ENCODE results near the gene TOMM7.
A peak's percentile ranks its signal among the peaks of the same experiment; 100 is the strongest.
"Not testable (repeated sequence)": the region's sequence is repeated elsewhere in the genome, so short reads cannot be mapped to it uniquely, and the experiment has no call there.

Gene TOMM7

GRCh38 chr7:22860337-22860736 is 37.7 kb upstream of the TOMM7 start:
- Mint-ChIP-seq H3K36me3 (ENCODE audit: insufficient read depth) (peaks cover 9% of the 10 kb centered on the region), H3K4me1 (peaks cover 6% of the 10 kb centered on the region), H3K27me3 (no peaks in the 10 kb centered on the region), H3K27ac (ENCODE audit: low read depth) (no peak overlapping the region), H3K4me3 (no peak overlapping the region), H3K9me3 (no peaks in the 10 kb centered on the region)
- ATAC-seq (replicated peaks; ENCODE audit: extremely low read depth, poor library complexity, severe bottlenecking) (no peak), DNase-seq (ENCODE audit: low spot score in 2 of 2) (no peak)

- H3K27ac Mint-ChIP-seq (ENCODE audit: low read depth): no peak overlapping the region
- no peak overlapping the region for H3K4me3 Mint-ChIP-seq
- H3K9me3 Mint-ChIP-seq: no peaks in the 10 kb centered on the region
- H3K4me1 Mint-ChIP-seq: peaks cover 10% of the 10 kb centered on the region
- ATAC-seq (replicated peaks; ENCODE audit: extremely low read depth, poor library complexity, severe bottlenecking) (no peak), DNase-seq (ENCODE audit: low spot score in 2 of 2) (no peak)
- H3K36me3 Mint-ChIP-seq (ENCODE audit: insufficient read depth): peaks cover 10% of the 10 kb centered on the region
- no peaks in the 10 kb centered on the region for H3K27me3 Mint-ChIP-seq
These were observed 37.1 kb upstream of the TOMM7 start for GRCh38 chr7:22859641-22860290.

- ATAC-seq (replicated peaks; ENCODE audit: extremely low read depth, poor library complexity, severe bottlenecking): no peak
- peaks cover 15% of the 10 kb centered on the region for H3K36me3 Mint-ChIP-seq (ENCODE audit: insufficient read depth)
- H3K4me1 Mint-ChIP-seq: peaks cover 14% of the 10 kb centered on the region
- no peaks in the 10 kb centered on the region for H3K27me3 Mint-ChIP-seq
- DNase-seq (ENCODE audit: low spot score in 2 of 2): no peak
- H3K9me3 Mint-ChIP-seq: no peaks in the 10 kb centered on the region
- no peak overlapping the region for H3K4me3 Mint-ChIP-seq
- no peak overlapping the region for H3K27ac Mint-ChIP-seq (ENCODE audit: low read depth)
These were observed 36.3 kb upstream of the TOMM7 start for GRCh38 chr7:22858640-22859561.

GRCh38 chr7:22858274-22858639 is 35.6 kb upstream of the TOMM7 start:
- Mint-ChIP-seq H3K27ac (ENCODE audit: low read depth) (no peak overlapping the region), H3K36me3 (ENCODE audit: insufficient read depth) (peaks cover 19% of the 10 kb centered on the region), H3K4me1 (peaks cover 20% of the 10 kb centered on the region), H3K9me3 (no peaks in the 10 kb centered on the region), H3K4me3 (no peak overlapping the region), H3K27me3 (no peaks in the 10 kb centered on the region)
- ATAC-seq (replicated peaks; ENCODE audit: extremely low read depth, poor library complexity, severe bottlenecking) (no peak), DNase-seq (ENCODE audit: low spot score in 2 of 2) (no peak)

- Mint-ChIP-seq H3K36me3 (ENCODE audit: insufficient read depth) (peaks cover 19% of the 10 kb centered on the region), H3K4me1 (peaks cover 21% of the 10 kb centered on the region), H3K4me3 (peak overlapping the region; percentile 66), H3K9me3 (no peaks in the 10 kb centered on the region), H3K27ac (ENCODE audit: low read depth) (no peak overlapping the region), H3K27me3 (no peaks in the 10 kb centered on the region)
- ATAC-seq (replicated peaks; ENCODE audit: extremely low read depth, poor library complexity, severe bottlenecking) (no peak), DNase-seq (ENCODE audit: low spot score in 2 of 2) (no peak)
These were observed 33.8 kb upstream of the TOMM7 start for GRCh38 chr7:22856416-22856815.

- H3K27ac Mint-ChIP-seq (ENCODE audit: low read depth): peak overlapping the region; percentile 88
- H3K4me1 Mint-ChIP-seq: peaks cover 21% of the 10 kb centered on the region
- DNase-seq (ENCODE audit: low spot score in 2 of 2) (no peak), ATAC-seq (replicated peaks; ENCODE audit: extremely low read depth, poor library complexity, severe bottlenecking) (peak; percentile 15)
- H3K9me3 Mint-ChIP-seq: no peaks in the 10 kb centered on the region
- peak overlapping the region; percentile 88 for H3K4me3 Mint-ChIP-seq
- peaks cover 14% of the 10 kb centered on the region for H3K36me3 Mint-ChIP-seq (ENCODE audit: insufficient read depth)
- no peaks in the 10 kb centered on the region for H3K27me3 Mint-ChIP-seq
These were observed 32.4 kb upstream of the TOMM7 start for GRCh38 chr7:22855049-22855392.

- ATAC-seq (replicated peaks; ENCODE audit: extremely low read depth, poor library complexity, severe bottlenecking) (peak; percentile 38), DNase-seq (ENCODE audit: low spot score in 2 of 2) (peak in 1 of 2 donors; percentile 21)
- Mint-ChIP-seq H3K9me3 (no peaks in the 10 kb centered on the region), H3K36me3 (ENCODE audit: insufficient read depth) (peaks cover 14% of the 10 kb centered on the region), H3K4me1 (peaks cover 21% of the 10 kb centered on the region), H3K27me3 (no peaks in the 10 kb centered on the region), H3K4me3 (peak overlapping the region; percentile 88), H3K27ac (ENCODE audit: low read depth) (peak overlapping the region; percentile 88)
These were observed 31.8 kb upstream of the TOMM7 start for GRCh38 chr7:22854158-22855048.

- Mint-ChIP-seq H3K4me3 (peak overlapping the region; percentile 88), H3K27me3 (no peaks in the 10 kb centered on the region), H3K36me3 (ENCODE audit: insufficient read depth) (peaks cover 10% of the 10 kb centered on the region), H3K4me1 (peaks cover 21% of the 10 kb centered on the region), H3K27ac (ENCODE audit: low read depth) (peak overlapping the region; percentile 88), H3K9me3 (no peaks in the 10 kb centered on the region)
- DNase-seq (ENCODE audit: low spot score in 2 of 2): peak; percentile 49 to 69
- peak; percentile 81 for ATAC-seq (replicated peaks; ENCODE audit: extremely low read depth, poor library complexity, severe bottlenecking)
These were observed 31.1 kb upstream of the TOMM7 start for GRCh38 chr7:22853674-22854157.

- peak overlapping the region; percentile 88 for H3K4me3 Mint-ChIP-seq
- DNase-seq (ENCODE audit: low spot score in 2 of 2) (no peak), ATAC-seq (replicated peaks; ENCODE audit: extremely low read depth, poor library complexity, severe bottlenecking) (no peak)
- peak overlapping the region; percentile 88 for H3K27ac Mint-ChIP-seq (ENCODE audit: low read depth)
- peaks cover 21% of the 10 kb centered on the region for H3K4me1 Mint-ChIP-seq
- no peaks in the 10 kb centered on the region for H3K9me3 Mint-ChIP-seq
- peaks cover 10% of the 10 kb centered on the region for H3K36me3 Mint-ChIP-seq (ENCODE audit: insufficient read depth)
- H3K27me3 Mint-ChIP-seq: no peaks in the 10 kb centered on the region
These were observed 30.5 kb upstream of the TOMM7 start for GRCh38 chr7:22853138-22853537.

GRCh38 chr7:22851145-22851544 is 28.5 kb upstream of the TOMM7 start:
- no peak for ATAC-seq (replicated peaks; ENCODE audit: extremely low read depth, poor library complexity, severe bottlenecking)
- H3K4me1 Mint-ChIP-seq: peaks cover 20% of the 10 kb centered on the region
- DNase-seq (ENCODE audit: low spot score in 2 of 2): no peak
- no peak overlapping the region for H3K4me3 Mint-ChIP-seq
- no peaks in the 10 kb centered on the region for H3K9me3 Mint-ChIP-seq
- peaks cover 10% of the 10 kb centered on the region for H3K36me3 Mint-ChIP-seq (ENCODE audit: insufficient read depth)
- no peaks in the 10 kb centered on the region for H3K27me3 Mint-ChIP-seq
- no peak overlapping the region for H3K27ac Mint-ChIP-seq (ENCODE audit: low read depth)

- H3K9me3 Mint-ChIP-seq; H3K27ac Mint-ChIP-seq (ENCODE audit: low read depth); DNase-seq (ENCODE audit: low spot score in 2 of 2); H3K4me3 Mint-ChIP-seq; ATAC-seq (replicated peaks; ENCODE audit: extremely low read depth, poor library complexity, severe bottlenecking); H3K27me3 Mint-ChIP-seq: not testable (repeated sequence)
- H3K4me1 Mint-ChIP-seq: peaks cover 16% of the 10 kb centered on the region
- H3K36me3 Mint-ChIP-seq (ENCODE audit: insufficient read depth): peaks cover 10% of the 10 kb centered on the region
These were observed 27.7 kb upstream of the TOMM7 start for GRCh38 chr7:22850394-22850793.

GRCh38 chr7:22849662-22850061 is 27.0 kb upstream of the TOMM7 start:
- no peak overlapping the region for H3K27ac Mint-ChIP-seq (ENCODE audit: low read depth)
- DNase-seq (ENCODE audit: low spot score in 2 of 2): no peak
- no peak overlapping the region for H3K4me3 Mint-ChIP-seq
- no peak for ATAC-seq (replicated peaks; ENCODE audit: extremely low read depth, poor library complexity, severe bottlenecking)
- no peaks in the 10 kb centered on the region for H3K9me3 Mint-ChIP-seq
- H3K27me3 Mint-ChIP-seq: no peaks in the 10 kb centered on the region
- H3K4me1 Mint-ChIP-seq: peaks cover 11% of the 10 kb centered on the region
- peaks cover 8% of the 10 kb centered on the region for H3K36me3 Mint-ChIP-seq (ENCODE audit: insufficient read depth)
